Measurements from ENCODE around the gene PILRA.

DNA sequence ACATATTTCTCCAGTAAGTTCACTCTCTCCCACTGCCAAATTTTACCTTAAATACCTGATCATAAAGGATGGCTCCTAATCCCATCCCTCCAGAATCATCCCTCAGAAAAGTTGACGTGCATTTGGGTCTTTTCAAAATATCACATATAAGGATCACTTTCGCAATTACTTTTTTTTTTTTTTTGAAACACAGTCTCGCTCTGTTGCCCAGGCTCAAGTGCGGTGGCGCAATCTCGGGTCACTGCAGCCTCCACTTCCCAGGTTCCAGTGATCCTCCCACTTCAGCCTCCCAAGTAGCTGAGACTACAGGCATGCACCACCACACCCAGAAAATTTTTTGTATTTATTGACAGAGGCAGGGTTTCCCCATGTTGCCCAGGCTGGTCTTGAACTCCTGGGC is 37.8 kb downstream of the PILRA start:
- TF ChIP-seq CTCF (IDR thresholded peaks at IDR 0.05) (no peak), POLR2A (IDR thresholded peaks at IDR 0.05) (no peak)

Data from tibial nerve (tissue), 3 donors.